Measurements from ENCODE around the gene UMPS. TPM values are rescaled to one million over a fixed set of nuclear protein-coding genes. Genes with fewer than 3 reads are reported as not detected.
A peak's percentile ranks its signal among the peaks of the same experiment; 100 is the strongest.

UMPS gene
- polyA plus RNA-seq, 4 donors, result 40.1 to 51.6 (median 44.7) TPM

GRCh38 chr3:124761935-124762660 lies 31.8 kb downstream of the UMPS start:
- no peak for DNase-seq (ENCODE audit: low read depth in 4 of 4, low spot score in 3 of 4)

GRCh38 chr3:124762661-124763011 lies 32.4 kb downstream of the UMPS start:
- no peak for DNase-seq (ENCODE audit: low read depth in 4 of 4, low spot score in 3 of 4)

GRCh38 chr3:124763206-124763605 lies 33.0 kb downstream of the UMPS start:
- DNase-seq (ENCODE audit: low read depth in 4 of 4, low spot score in 3 of 4), result no peak

- DNase-seq (ENCODE audit: low read depth in 4 of 4, low spot score in 3 of 4), result no peak
Measured at GRCh38 chr3:124763644-124764358, 33.5 kb downstream of the UMPS start.

- no peak for DNase-seq (ENCODE audit: low read depth in 4 of 4, low spot score in 3 of 4)
Measured at GRCh38 chr3:124764746-124765145, 34.5 kb downstream of the UMPS start.

GRCh38 chr3:124765197-124765840 lies 35.1 kb downstream of the UMPS start:
- no peak for DNase-seq (ENCODE audit: low read depth in 4 of 4, low spot score in 3 of 4)

- no peak for DNase-seq (ENCODE audit: low read depth in 4 of 4, low spot score in 3 of 4)
Measured at GRCh38 chr3:124766113-124767095, 36.2 kb downstream of the UMPS start.

GRCh38 chr3:124767264-124767663 lies 37.0 kb downstream of the UMPS start:
- DNase-seq (ENCODE audit: low read depth in 4 of 4, low spot score in 3 of 4), result no peak

- no peak for DNase-seq (ENCODE audit: low read depth in 4 of 4, low spot score in 3 of 4)
Measured at GRCh38 chr3:124767691-124768090, 37.4 kb downstream of the UMPS start.

- no peak for DNase-seq (ENCODE audit: low read depth in 4 of 4, low spot score in 3 of 4)
Measured at GRCh38 chr3:124768812-124769211, 38.6 kb downstream of the UMPS start.

- DNase-seq (ENCODE audit: low read depth in 4 of 4, low spot score in 3 of 4), result no peak
Measured at GRCh38 chr3:124769462-124769861, 39.2 kb downstream of the UMPS start.

GRCh38 chr3:124770336-124771082 lies 40.3 kb downstream of the UMPS start:
- no peak for DNase-seq (ENCODE audit: low read depth in 4 of 4, low spot score in 3 of 4)

GRCh38 chr3:124771083-124771445 lies 40.8 kb downstream of the UMPS start:
- DNase-seq (ENCODE audit: low read depth in 4 of 4, low spot score in 3 of 4), result no peak

- peak in 1 of 4 donors; percentile 46 for DNase-seq (ENCODE audit: low read depth in 4 of 4, low spot score in 3 of 4)
Measured at GRCh38 chr3:124772081-124772831, 42.0 kb downstream of the UMPS start.

GRCh38 chr3:124773351-124774326 lies 43.4 kb downstream of the UMPS start:
- no peak for DNase-seq (ENCODE audit: low read depth in 4 of 4, low spot score in 3 of 4)

GRCh38 chr3:124774327-124774718 lies 44.1 kb downstream of the UMPS start:
- DNase-seq (ENCODE audit: low read depth in 4 of 4, low spot score in 3 of 4), result no peak

GRCh38 chr3:124774841-124775402 lies 44.7 kb downstream of the UMPS start:
- DNase-seq (ENCODE audit: low read depth in 4 of 4, low spot score in 3 of 4), result no peak

GRCh38 chr3:124775877-124776276 lies 45.6 kb downstream of the UMPS start:
- DNase-seq (ENCODE audit: low read depth in 4 of 4, low spot score in 3 of 4), result no peak

Data from right renal pelvis (tissue), 4 donors.